CMK (cell line): Measurements from ENCODE around the gene NT5M.
"Not testable (repeated sequence)": the region's sequence is repeated elsewhere in the genome, so short reads cannot be mapped to it uniquely, and the experiment has no call there.

Source experiments
- DNase-seq: peaks from one replicate; pipeline ENCODE4 v3.0.0-alpha.2; 2010; ENCODE audit warnings: low read depth

NT5M gene

DNA sequence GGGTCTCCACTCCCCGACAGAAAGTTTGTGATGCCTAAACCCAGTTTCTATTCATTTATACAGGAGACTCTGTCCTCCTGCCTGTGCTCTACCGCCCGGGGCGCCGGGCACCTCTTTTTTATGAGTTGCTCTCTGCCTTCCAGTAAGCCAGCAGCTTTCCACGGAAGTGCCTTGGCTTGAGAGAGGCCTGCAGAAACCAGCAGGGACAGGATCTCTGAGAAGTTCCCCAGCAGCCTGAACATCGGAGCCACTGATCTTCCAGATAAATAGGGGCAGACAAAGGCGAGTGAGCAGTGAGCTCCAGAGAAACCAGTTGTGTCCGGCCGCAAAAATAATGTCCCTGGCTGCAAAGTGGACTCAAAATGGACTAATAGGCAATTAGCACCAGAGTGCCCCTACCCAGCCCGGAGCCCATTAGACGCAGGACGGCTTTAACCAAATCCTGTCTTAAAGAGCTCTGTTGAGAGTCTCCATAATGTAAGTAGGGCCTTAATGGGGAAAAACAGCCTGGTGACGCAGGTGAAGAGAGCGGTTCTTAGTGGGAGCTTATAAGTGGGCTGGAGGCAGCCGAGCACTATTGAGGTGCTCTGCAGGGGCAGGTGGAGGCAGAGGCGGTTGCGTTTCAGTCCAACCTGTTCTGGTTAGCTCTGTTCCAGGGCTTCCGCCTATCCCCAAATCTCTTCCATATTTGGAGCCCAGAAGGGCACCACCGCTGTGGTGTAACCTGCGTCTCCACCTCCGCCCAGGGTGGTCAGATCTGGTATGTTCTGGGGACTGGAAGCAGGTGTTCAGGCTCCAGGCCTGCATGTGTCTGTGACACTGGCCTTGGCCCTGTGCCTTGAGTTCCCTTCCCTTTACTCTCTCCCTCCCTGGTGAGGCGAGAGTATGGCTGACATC is 74.1 kb downstream of the NT5M start:
- no peak for DNase-seq

DNA sequence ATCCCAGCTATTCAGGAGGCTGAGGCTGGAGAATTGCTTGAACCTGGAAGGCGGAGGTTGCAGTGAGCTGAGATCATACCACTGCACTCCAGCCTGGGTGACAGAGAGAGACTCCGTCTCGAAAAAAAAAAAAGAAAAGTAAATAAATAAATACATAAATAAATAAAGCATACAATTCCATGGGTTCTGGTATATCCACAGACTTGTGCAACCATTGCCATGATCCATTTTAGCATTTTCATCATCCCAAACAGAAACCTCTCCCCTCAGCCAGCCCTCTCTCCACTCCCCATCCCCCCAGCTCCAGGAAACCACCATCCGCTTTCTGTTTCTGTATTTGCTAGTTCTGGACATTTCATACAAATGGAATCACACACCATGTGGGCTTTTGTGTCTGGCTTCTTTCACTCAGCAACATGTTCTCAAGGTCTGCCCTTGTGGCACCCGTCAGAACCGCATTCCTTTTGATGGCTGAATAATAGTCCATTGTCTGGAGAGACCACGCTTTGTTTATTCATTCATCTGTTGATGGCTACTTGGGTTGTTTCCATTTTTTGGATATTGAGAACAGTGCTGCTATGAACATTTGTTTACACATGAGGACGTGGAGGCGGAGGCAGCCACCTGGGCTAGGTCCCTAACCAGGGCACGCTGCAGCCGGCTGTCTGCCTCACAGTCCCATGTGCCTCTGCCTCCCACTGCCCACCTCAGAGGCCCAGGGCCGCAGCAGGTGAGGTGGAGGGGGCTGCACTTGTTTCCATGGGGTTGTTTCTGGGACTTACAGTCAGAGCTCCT is 76.2 kb downstream of the NT5M start:
- DNase-seq = no peak

DNA sequence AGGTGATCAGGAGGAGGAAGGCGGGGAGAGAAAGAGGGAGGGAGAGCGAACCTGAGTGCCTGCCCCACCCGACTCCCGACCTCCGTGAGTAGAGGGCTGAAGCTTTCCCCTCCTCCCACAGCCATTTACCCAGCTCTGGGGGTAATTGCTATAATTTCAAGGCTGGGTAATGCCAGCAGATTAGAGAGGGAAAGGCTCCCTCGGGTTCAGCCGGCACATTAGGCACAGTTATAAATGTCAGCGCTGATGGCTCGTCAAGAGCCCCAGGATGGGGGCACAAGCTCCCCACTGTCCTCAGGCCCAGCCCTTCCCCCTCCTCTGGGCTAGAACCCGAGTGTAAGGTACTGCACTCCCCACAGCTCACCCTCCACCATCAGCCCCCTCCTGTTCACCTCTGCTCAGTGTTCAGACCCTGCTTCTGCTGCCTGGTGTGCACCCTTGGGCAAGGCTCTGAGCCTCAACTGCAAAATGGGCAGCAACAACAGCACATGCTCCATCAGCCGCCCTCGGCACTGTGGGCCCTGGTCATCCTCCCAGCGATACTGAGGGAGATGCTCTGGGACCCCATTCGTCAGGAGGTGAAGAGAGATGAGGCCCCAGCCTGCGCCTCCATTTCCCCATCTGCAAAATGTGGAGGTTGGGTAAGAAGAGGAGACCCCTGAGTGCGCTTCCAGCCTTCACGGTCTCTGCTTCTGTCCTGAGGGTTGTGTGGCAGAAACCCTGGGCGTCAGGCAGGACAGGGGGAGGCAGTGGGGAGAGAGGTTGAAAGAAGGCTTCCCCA is 77.2 kb downstream of the NT5M start:
- no peak for DNase-seq

DNA sequence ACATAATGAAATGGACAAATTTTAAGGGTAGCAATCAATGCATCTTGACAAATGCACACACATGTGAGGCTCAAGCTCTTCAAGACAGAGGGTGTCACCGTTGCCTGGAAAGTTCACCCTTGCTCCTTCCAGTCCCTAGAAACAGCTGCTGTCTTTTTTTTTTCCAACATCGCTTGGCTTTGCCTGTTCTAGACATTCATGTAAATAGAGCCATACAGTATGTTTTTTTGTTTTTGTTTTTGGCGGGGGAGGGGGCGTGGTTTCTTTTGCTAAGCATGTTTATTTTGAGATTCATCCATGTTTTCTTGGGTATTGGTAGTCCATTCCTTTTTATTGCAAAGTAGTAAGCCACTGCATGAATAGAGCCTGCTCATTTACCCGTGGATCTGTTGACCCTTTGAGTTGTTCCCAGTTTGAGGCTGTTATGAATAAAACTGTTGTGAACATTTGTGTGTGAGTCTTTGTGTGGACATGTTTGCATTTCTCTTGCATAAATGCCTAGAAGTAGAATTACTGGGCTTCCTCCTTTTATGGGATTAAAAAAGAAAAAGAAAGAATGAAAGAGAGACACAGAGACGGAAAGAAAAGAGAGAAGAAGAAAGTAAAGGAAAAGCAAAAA is 78.4 kb downstream of the NT5M start:
- DNase-seq = no peak

DNA sequence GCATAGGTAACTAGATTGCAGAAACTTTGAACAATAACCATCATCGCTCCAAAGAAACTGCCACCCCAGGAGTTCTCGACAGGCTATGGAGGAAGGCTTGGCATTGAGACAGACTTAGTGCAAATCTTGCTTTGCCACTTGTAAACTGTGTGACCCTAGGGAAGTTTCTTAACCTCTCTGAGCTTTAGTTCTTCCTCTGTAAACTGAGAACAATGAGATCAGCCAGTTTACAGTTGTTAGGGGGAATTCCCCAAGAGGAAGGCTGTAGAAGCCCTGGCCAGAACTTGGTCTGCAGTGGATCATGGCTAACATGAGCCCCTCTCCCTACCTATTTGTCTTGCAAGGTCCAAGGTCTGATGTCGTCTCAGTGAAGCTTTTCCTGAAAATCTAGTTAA is 78.9 kb downstream of the NT5M start:
- DNase-seq = no peak

DNA sequence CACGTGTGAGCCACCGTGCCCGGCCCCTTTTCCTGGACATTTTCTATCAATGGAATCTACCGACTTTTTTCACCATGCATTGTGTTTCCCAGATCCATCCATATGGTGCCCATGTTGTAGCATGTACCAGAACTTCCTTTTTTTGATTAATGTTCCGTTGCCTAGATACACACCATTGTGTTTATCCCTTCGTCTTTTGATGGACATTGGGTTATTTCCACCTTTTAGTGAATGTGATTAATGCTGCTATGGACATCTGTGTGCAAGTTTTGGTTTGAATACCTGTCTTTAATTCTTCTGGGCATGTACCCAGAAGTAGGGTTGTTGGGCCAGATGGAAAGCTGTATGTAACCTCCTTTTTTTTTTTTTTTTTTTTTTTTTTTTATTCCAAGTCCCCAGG is 79.8 kb downstream of the NT5M start:
- no peak for DNase-seq

DNA sequence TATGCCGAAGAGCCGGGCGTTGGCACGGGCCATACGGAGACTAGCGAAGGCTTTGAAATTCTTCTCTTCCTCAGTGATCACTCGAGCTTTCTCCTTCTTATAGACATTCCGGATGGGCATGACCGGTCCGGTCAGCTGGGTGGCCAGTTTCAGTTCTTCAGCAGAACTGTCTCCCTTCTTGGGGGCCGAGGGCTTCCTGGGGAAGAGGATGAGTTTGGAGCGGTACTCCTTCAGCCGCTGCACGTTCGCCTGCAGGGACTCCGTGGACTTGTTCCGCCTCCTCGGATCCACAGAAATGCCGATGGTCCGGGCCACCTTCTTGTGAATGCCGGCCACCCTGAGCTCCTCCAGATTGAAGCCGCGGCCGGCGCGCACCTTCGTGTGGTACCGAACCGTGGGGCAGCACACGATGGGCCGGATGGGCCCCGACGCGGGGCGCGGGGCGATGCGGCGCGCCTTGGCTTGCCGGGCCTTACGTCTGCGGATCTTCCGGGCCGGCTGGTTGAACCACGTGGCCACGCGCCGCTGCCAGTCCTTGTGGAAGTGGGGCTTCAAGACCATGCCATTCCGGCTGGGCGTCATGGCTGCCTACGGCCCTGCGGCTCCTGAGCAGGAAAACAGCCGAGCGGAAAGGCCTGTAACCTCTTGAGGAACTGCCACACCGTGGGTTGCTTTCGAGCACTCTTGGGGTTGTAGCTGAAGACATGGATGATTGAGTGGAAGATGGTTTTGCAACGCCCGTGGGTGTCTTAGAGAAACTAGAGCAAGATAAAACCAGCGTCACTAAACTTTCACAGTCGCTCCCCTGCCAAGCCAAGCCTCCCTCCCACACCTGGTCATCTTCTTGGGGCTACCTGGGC is 80.5 kb downstream of the NT5M start:
- DNase-seq = not testable (repeated sequence)

DNA sequence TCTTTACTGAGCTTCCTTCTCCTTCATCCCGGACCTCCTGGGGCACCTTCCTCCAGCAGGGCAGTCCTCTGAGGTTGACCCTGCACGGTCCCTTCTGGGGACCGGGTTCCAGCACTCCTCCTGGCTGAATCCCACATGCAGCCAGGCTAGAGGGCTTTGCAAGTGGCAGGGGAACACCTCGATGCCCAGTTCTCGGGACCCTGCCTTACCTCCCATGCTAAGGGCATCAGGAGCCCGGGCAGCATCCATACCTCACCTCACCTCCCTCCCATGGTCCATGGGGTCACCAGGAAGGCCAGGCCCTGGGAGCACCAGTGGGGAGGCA is 81.1 kb downstream of the NT5M start:
- DNase-seq = no peak

DNA sequence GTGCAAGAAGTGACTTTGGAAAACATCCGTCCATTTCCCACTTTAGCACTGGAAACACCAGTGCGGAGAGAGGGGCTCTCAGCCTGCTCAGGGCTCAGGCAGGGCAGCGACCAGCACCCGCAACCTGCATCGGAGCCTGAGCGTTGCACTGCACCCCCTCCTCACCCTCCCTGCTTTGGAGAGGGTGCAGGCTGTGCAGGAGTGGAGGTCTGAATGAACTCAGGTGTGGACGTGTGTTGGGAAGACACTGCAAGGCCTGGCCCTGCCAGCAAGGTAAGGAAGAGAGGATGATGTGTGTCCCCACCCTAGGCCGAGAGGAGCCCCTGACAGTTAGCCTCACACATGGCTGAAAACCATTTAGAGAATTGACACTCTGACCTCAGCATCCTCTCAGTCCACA is 81.8 kb downstream of the NT5M start:
- no peak for DNase-seq

DNA sequence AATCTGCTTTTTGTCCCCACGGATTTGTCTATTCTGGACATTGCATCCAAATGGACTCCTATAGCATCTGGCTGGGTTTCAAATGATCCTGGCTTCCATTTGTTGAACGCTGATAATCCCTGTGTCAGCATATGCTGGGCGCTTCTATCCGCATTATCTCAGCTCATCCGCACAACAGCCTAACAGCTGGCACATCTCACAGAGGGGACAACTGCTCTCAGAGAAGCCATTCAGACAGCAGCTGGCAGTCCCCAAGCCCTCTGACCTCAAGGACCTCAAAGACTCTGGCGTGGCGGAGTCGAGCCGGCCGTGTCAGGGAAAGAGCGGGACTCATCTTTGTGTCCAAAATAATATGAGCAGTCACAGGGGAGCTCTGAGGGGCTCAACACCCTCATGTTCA is 82.3 kb downstream of the NT5M start:
- DNase-seq = no peak

DNA sequence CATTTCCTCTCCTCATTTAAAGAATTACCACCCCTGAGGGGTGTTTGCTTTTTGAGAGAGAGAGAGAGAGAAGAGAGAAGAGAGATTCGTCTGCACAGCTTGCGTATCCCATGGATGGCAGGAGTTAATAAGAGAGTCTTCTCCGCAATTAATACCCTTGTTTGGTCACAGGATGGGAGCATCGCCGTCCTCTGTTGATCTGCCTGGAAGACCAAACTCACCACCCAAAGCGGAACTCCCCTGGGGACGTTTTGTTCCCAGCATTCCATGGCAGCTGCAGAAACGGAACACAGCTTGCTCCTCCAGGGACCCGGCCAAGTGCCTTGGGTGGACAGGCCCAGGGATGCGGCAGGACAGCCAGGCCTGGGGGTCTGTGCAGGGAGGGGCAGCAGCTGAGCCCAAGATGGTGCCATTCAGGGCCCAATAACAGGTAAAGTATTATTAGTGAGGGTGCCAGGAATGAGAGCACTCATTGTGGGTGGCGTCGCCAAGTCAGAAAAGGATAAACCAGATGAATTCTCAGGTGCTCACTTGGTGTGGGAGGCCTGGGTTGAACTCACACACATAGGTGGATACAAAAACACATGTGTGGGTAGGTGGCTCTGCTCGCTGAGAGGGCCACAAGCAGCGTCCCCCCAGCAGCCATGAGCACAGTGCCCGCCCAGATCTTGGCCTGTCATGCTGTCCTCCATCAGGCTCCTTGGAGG is 83.1 kb downstream of the NT5M start:
- DNase-seq = no peak

DNA sequence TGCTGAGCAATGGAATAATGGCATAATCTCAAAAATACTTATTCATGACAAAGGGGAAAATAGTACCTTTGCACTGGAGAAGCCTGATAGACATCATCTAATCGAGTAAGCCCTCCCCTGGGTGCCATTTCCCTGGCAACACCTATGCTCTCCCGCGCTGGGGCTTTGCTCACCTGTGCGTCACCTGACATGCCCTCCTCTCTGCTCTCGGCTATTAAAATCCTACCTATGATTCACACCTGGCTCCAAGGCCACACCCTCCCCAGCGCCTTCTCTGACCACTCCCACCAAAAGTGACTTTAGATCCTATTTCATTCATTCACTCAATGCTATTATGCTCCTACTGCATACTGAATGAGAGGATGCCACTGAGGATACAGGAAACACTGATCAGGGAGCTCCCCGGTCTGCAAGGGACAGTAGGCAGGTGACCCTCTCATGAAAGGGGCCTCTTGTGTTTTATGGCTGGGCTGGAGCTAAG is 83.9 kb downstream of the NT5M start:
- DNase-seq = no peak

DNA sequence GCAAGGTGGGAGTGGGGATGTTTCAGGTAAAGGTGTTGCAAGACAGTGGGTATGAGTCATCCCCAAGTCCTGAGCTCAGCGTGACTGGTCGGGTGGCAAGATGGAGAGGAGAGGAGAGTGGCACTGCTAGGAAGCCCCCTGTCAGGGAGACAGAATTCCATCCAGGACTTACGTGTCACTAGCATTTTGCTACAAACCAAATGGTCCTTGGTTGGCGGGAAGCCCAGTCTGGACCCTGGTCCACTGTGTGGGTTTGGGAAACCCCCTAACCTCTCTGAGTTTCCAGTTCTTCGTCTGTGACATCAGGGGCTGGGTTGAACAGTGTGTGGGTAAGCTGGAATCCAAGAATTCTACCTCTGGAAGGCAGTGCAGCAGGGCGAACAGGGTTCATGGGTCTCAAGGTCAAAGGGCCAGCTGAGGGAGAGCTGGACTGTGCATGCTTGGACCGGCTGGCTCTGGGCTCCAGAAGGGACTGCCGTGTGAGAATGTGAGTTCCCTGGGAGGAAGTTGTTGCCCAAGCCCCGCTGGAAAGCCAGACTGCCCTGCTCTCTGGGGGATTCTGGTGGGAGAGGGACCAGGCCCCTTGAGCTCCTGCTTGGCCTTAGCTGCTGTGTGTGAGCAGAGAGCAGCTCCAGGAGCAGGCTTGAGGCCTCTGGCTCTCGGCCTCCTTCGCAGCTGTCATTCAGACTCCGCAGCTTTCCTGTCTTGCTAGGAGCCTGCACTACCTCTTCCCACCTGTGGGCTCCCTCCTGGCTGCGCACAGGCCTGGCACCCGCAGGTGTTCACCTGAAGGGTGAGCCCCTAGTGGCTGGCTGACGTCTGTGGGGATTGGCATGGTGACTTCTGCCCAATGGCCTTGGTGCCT is 84.6 kb downstream of the NT5M start:
- no peak for DNase-seq

DNA sequence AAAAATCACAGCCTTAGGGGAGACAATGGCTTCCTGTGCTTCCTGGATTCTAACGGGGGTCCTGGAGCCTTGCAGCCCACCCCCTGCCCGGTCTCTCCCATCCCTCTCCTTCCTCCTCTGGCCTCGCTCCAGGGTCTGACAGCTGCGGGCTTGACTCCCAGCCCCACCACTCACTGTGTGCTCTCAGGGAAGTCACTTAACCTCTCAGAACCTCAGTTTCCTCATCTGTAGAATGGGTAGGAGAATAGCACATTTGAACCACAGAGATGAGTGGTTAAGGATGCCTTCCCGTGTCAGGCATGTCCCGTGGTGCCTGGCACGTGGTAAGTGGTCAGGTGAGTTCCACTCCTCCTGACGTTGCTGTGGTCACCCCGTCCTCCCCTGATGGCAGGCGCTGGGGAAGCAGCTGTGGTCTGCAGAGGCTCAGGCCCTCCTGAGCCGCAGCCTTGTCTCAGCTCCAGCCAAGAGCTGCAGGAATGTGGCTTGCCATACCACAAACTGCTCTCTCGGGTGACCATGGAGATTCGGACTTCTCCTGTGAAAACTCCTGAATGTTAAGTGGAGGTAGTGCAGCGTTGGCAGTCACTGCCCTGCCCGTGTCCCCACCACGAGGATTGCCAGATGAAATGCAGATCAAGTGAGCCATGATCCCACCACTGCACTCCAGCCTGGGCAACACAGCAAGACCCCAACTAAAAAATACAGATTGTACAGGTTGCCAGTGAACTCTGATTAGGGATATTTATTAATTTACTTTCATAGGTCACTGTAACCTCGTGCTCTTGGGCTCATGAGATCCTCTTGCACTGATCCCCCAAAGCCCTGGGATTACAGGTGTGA is 85.7 kb downstream of the NT5M start:
- no peak for DNase-seq

DNA sequence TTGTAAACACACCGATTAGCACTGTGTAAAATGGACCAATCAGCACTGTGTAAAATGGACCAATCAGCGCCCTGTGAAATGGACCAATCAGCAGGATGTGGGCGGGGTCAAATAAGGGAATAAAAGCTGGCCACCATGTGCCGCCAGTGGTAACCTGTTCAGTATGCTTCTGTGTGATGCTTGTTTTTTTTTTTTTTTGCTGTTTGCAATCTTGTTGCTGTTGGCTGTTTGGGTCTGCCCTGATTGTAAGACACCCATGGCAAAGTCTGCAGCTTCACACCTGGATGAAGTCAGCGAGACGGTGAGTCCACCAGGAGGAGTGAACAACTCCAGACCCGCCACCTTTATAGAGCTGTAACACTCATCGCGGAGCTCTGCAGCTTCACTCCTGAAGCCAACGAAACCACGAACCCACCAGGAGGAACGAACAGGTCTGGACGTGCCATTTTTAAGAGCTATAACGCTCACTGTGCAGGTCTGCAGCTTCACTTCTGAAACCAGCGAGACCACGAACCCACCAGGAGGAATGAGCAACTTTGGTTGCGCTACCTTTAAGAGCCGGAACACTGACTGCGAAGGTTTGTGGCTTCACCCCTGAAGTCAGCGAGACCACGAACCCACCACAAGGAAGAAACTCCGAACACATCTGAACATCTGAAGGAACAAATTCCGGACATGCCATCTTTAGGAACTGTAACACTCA is 88.6 kb downstream of the NT5M start:
- no peak for DNase-seq

DNA sequence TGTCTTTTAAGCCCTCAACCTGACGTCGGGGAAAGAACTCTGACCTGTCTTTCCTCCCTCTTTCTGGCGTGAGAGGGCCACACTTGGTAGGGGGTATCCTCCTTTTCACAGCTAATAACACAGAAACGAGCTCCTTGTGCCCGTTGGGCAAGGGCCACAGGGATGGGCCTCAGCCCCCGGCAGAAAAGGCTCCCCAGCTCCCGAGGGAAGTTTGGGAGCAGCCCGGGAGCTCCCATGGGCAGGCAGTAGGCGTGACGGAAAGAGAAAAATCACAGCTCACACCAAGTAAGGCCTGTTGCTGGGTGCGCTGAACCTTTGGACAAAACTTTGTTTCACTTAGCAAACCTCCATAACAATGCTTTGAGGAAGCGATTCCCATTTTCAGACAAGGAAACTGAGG is 90.8 kb downstream of the NT5M start:
- no peak for DNase-seq

DNA sequence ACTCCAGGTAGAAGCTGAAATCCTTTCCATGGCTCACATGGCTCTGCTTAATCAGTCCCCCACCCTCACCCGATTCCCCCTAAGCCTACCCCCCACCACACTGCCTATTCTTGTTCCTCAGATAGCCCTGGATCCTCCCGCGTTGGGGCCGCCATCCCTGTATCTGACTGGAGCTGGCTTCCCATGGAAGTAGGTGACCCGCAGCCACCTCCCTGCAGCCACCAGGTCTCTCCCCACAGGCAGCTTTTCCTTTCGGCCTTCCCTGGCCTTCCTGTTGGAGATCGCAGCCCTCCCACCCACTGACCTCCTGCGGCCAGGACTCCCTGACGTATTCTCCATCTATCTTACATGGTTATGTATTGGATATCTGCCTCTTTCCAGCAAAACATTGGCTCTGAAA is 91.3 kb downstream of the NT5M start:
- no peak for DNase-seq

DNA sequence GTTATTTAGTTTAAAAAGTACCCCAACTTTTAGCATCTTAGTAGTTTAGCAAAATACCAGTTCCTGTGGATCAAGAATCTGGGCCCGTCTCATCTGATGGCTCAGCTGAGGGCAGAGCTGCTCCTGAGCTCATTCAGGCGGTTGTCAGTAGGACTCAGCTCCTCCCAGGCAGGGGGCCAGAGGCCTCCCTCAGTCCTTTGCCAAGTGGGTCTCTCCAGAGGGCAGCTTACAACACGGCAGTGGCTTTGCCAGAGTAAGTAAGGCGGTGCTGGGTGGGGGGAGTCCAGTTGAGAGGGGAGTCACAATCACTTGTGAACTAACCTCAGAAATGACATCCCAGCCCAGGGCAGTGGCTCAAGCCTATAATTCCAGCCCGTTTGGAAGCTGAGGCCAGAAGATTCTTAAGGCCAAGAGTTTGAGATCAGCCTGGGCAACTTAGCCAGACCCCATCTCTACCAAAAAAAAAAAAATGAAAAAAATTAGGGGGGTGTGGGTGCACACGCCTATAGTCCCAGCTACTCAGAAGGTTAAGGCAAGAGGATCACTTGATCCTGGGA is 92.2 kb downstream of the NT5M start:
- DNase-seq = no peak
